Measurements from ENCODE around the gene SEMA5B.

- TF ChIP-seq POLR2A (IDR thresholded peaks at IDR 0.05; ENCODE audit: low read depth, low read length) (no peak), POLR2AphosphoS5 (IDR thresholded peaks at IDR 0.05; ENCODE audit: low read depth, low read length) (no peak), TAF1 (IDR thresholded peaks at IDR 0.05; ENCODE audit: low read depth, low read length) (no peak)
These were observed 49.2 kb upstream of the SEMA5B start for GRCh38 chr3:123076496-123077418.
